ENCODE data around the gene KCNJ9. TPM values are rescaled to one million over a fixed set of nuclear protein-coding genes. Genes with fewer than 3 reads are reported as not detected.

The KCNJ9 gene
- total RNA-seq, 1 donor from 2014 or later: 0.19 TPM

DNA sequence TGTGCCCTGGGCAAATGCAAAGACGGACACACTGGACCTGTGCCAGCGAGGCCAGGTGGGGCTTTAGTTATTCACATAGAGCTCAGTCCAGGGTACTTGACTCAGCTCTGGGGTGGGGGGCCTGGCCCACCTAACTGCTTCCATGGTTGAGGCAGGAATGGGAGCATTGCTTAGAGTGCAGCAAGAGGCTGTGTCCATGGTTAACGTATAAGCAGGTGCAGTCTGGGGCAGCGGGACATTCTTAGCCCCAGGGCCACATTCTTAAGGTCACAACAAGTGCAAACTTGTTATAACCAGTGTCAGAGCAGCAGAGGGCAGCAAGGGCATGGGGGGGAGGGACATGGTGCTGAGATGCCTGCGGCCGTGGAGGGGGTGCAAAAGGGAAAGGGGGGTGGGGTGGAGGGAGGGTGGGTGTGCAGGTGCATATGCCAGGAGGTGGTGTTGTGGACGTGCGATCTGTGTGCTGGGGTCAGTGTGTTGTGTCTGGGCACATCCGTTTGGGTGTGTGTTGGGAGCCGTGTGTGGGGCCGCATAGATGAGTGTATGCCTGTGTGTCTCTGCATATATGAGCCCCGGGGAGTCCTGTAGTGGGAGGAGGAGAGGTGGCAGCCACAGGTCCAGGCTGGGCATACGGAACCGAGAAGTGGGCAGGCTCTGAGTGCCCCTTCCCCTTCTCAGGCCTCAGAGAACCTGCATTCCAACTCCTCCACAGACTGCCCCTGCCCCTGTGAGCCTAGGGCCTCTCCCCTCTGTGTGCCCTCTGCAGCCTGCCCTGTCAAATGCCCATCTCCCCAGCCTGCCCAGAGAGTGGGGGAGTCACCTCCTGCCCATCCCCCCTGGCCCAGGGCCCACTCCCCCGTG is 19.7 kb upstream of the KCNJ9 start:
- Mint-ChIP-seq H3K4me3 (peak overlapping the region; percentile 62), H3K27ac (ENCODE audit: unreplicated experiment) (no peak overlapping the region), H3K9me3 (no peaks in the 10 kb centered on the region), H3K27me3 (ENCODE audit: low read depth) (peaks cover 28% of the 10 kb centered on the region), H3K4me1 (peaks cover 62% of the 10 kb centered on the region), H3K36me3 (ENCODE audit: low read depth) (no peaks in the 10 kb centered on the region)
- peak; percentile 20 for DNase-seq (ENCODE audit: low read depth, low spot score)
- TF ChIP-seq, protein P1, sequence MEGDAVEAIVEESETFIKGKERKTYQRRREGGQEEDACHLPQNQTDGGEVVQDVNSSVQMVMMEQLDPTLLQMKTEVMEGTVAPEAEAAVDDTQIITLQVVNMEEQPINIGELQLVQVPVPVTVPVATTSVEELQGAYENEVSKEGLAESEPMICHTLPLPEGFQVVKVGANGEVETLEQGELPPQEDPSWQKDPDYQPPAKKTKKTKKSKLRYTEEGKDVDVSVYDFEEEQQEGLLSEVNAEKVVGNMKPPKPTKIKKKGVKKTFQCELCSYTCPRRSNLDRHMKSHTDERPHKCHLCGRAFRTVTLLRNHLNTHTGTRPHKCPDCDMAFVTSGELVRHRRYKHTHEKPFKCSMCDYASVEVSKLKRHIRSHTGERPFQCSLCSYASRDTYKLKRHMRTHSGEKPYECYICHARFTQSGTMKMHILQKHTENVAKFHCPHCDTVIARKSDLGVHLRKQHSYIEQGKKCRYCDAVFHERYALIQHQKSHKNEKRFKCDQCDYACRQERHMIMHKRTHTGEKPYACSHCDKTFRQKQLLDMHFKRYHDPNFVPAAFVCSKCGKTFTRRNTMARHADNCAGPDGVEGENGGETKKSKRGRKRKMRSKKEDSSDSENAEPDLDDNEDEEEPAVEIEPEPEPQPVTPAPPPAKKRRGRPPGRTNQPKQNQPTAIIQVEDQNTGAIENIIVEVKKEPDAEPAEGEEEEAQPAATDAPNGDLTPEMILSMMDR (conservative IDR thresholded peaks at IDR 0.05): no peak

- H3K9me3 Mint-ChIP-seq: no peaks in the 10 kb centered on the region
- peaks cover 64% of the 10 kb centered on the region for H3K4me1 Mint-ChIP-seq
- H3K4me3 Mint-ChIP-seq: peak overlapping the region; percentile 54
- peak; percentile 32 for DNase-seq (ENCODE audit: low read depth, low spot score)
- H3K27ac Mint-ChIP-seq (ENCODE audit: unreplicated experiment): peak overlapping the region; percentile 37
- H3K27me3 Mint-ChIP-seq (ENCODE audit: low read depth): peaks cover 28% of the 10 kb centered on the region
- TF ChIP-seq, protein P1 (conservative IDR thresholded peaks at IDR 0.05): no peak
- no peaks in the 10 kb centered on the region for H3K36me3 Mint-ChIP-seq (ENCODE audit: low read depth)
These were observed 19.2 kb upstream of the KCNJ9 start for GRCh38 chr1:160062230-160062532.

GRCh38 chr1:160063176-160063575 is 18.2 kb upstream of the KCNJ9 start:
- TF ChIP-seq, protein P1 (conservative IDR thresholded peaks at IDR 0.05): no peak
- Mint-ChIP-seq H3K4me3 (no peak overlapping the region), H3K27ac (ENCODE audit: unreplicated experiment) (no peak overlapping the region), H3K36me3 (ENCODE audit: low read depth) (no peaks in the 10 kb centered on the region), H3K27me3 (ENCODE audit: low read depth) (peaks cover 28% of the 10 kb centered on the region), H3K4me1 (peaks cover 72% of the 10 kb centered on the region), H3K9me3 (no peaks in the 10 kb centered on the region)
- DNase-seq (ENCODE audit: low read depth, low spot score): no peak

DNA sequence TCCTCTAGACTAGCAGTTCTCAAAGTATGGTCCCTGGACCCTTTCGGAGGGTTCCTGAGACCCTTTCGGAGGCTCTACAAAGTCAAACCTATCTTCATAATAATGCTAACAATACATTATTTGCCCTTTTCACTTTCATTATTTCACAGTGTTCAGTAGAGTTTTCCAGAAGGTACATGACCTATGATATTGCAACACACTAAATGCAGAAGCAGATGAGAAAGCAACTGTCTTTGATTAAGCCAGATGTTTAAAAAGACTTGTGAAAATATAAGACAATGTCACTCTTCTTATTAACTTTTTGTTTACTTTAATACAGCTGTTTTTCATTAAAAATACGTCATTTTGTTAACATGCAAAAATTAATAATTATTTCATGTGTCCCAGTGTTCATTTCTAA is 17.2 kb upstream of the KCNJ9 start:
- no peak for DNase-seq (ENCODE audit: low read depth, low spot score)
- Mint-ChIP-seq H3K36me3 (ENCODE audit: low read depth) (no peaks in the 10 kb centered on the region), H3K4me1 (peaks cover 67% of the 10 kb centered on the region), H3K4me3 (no peak overlapping the region), H3K27me3 (ENCODE audit: low read depth) (peaks cover 29% of the 10 kb centered on the region), H3K9me3 (no peaks in the 10 kb centered on the region), H3K27ac (ENCODE audit: unreplicated experiment) (no peak overlapping the region)
- TF ChIP-seq, protein P1 (conservative IDR thresholded peaks at IDR 0.05): no peak

DNA sequence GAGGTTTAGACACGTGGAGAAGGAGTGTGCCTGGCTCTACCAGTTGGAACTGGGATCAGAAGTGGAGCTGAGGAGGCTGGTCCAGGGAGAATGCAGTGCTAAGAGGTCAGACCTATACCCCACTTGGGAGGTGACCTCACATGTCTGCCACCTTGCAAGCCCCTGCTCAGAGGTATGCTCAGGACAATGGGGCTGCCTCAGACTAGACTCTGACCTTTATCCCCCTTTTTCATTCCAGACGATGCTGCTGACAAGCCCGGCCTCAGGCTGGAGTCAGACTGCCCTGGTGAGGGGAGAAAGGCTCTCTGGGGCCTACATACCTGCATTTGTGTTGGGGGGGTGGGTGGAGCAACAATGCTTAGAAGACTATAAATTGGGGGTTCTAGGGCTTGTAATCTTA is 16.6 kb upstream of the KCNJ9 start:
- Mint-ChIP-seq H3K27ac (ENCODE audit: unreplicated experiment) (no peak overlapping the region), H3K4me1 (peaks cover 70% of the 10 kb centered on the region), H3K27me3 (ENCODE audit: low read depth) (peaks cover 32% of the 10 kb centered on the region)

More for the DNA sequence above, 16.6 kb upstream of the KCNJ9 start:
- Mint-ChIP-seq H3K36me3 (ENCODE audit: low read depth) (no peaks in the 10 kb centered on the region), H3K9me3 (no peaks in the 10 kb centered on the region), H3K4me3 (no peak overlapping the region)
- TF ChIP-seq, protein P1 (conservative IDR thresholded peaks at IDR 0.05): no peak
- no peak for DNase-seq (ENCODE audit: low read depth, low spot score)

Data from neural crest cell (in vitro differentiated cells).